Heart left ventricle (tissue), 13 donors: ENCODE results near the gene ZNF618.

ENCODE experiments used
- CTCF ChIP-seq, 12 donors: fragments of 200-600 bp; sonication (generic) in 4 of 12; IDR thresholded peaks; one replicate each; pipeline versions ENCODE4 v1.5.0 to v1.8.0; 2018 to 2022; ENCODE audit warnings: antibody characterized with exemption in 12 of 12, mild to moderate bottlenecking in 5 of 12
- POLR2A ChIP-seq, 2 donors: fragments of 450-650 bp; IDR thresholded peaks; one replicate each; pipeline ENCODE4 v1.6.1; 2017; ENCODE audit warnings: antibody characterized with exemption in 2 of 2, mild to moderate bottlenecking in 2 of 2, moderate library complexity in 2 of 2
- donor health status: ischemic (EF 13 %, LVEDD 7.1; RV severe dilation, severe dysfunction).
- donor health status: DM: no; HTN: yes; CAD: no.
- donor health status: DM: no; HTN: no; CAD: no.
- donor health status: ischemic (EF 25% LVEDD 6.9; RV normal size, moderate dysfunction).
- donor health status: ischemic (EF 25% LVEDD 5.7; RV mildly dilated, moderate dysfunction).
- donor health status: ischemic (EF 35%, LVEDD 5.7; RV mildly dilated, moderate dysfunction).
- donor health status: nonischemic (EF 11% LVEDD 7.7; RV severe dilation, severe dysfunction).
- donor health status: DM: yes; HTN: yes; CAD: no.
- donor health status: PGD.
- donor health status: ischemic (EF 29% LVEDD 5.4; RV normal size, mild dysfunction).
- donor health status: nonischemic (EF 23%, LVEDD 6.1; RV moderate dilation, normal function).

GRCh38 chr9:113879911-113880310 is 3.8 kb downstream of the ZNF618 start:
- no peak for TF ChIP-seq CTCF (IDR thresholded peaks at IDR 0.05)
- TF ChIP-seq POLR2A (IDR thresholded peaks at IDR 0.05), result no peak
